Esophagus muscularis mucosa (tissue), 4 donors: ENCODE results near the gene MATN4.

Experiments
- CTCF ChIP-seq, 3 experiments: fragments of 200-600 bp in 2 of 3; fragments of 450-650 bp in 1 of 3; sonication (generic) in 2 of 3; IDR thresholded peaks; one replicate each; pipeline ENCODE4 v1.5.1; 2017 to 2019; ENCODE audit warnings: antibody characterized with exemption in 3 of 3, mild to moderate bottlenecking in 2 of 3, moderate library complexity in 1 of 3
- EP300 ChIP-seq: sonication (generic); formaldehyde crosslinking; IDR thresholded peaks from one replicate; pipeline ENCODE4 v1.6.1; 2017; ENCODE audit warnings: antibody characterized with exemption
- POLR2A ChIP-seq: fragments of 450-650 bp; IDR thresholded peaks from one replicate; pipeline ENCODE4 v1.6.1; 2017; ENCODE audit warnings: antibody characterized with exemption, moderate library complexity, mild to moderate bottlenecking, low read depth
- POLR2AphosphoS5 ChIP-seq, 2 donors: sonication (generic); formaldehyde crosslinking; IDR thresholded peaks; one replicate each; pipeline ENCODE4 v1.6.1; 2017; ENCODE audit warnings: antibody characterized with exemption in 2 of 2

- TF ChIP-seq POLR2A = no peak
- no peak for TF ChIP-seq CTCF (IDR thresholded peaks at IDR 0.05)
- TF ChIP-seq EP300 = no peak
- no peak for TF ChIP-seq POLR2AphosphoS5 (IDR thresholded peaks at IDR 0.05)
These were observed 10.4 kb upstream of the MATN4 start for GRCh38 chr20:45318386-45318939.
